Right hindlimb (tissue), 1 donor: ENCODE measurements around the gene OTULINL.

Source experiments
- DNase-seq: peaks from one replicate; pipeline ENCODE4 v3.0.0-alpha.2; 2018

Gene OTULINL

GRCh38 chr5:14577079-14577725 is 4.4 kb upstream of the OTULINL start:
- DNase-seq = no peak

DNA sequence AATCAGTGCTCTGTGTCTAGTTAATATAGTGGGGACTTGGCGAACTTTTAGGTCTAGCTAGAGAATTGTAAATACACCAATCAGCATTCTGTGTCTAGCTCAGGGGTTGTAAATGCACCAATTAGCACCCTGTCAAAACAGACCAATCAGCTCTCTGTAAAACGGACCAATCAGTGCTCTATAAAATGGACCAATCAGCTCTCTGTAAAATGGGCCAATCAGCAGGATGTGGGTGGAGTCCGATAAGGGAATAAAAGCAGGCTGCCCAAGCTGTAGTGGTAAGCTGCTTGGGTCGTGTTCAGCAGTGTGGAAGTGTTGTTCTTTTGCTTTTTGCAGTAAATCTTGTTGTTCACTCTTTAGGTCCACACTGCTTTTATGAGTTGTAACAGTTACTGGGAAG is 3.6 kb upstream of the OTULINL start:
- no peak for DNase-seq

- no peak for DNase-seq
Observed at GRCh38 chr5:14579246-14579645, 2.3 kb upstream of the OTULINL start.

GRCh38 chr5:14579731-14580397 is 1.7 kb upstream of the OTULINL start:
- DNase-seq = no peak

- no peak for DNase-seq
Observed at GRCh38 chr5:14580398-14581034, 1.1 kb upstream of the OTULINL start.

DNA sequence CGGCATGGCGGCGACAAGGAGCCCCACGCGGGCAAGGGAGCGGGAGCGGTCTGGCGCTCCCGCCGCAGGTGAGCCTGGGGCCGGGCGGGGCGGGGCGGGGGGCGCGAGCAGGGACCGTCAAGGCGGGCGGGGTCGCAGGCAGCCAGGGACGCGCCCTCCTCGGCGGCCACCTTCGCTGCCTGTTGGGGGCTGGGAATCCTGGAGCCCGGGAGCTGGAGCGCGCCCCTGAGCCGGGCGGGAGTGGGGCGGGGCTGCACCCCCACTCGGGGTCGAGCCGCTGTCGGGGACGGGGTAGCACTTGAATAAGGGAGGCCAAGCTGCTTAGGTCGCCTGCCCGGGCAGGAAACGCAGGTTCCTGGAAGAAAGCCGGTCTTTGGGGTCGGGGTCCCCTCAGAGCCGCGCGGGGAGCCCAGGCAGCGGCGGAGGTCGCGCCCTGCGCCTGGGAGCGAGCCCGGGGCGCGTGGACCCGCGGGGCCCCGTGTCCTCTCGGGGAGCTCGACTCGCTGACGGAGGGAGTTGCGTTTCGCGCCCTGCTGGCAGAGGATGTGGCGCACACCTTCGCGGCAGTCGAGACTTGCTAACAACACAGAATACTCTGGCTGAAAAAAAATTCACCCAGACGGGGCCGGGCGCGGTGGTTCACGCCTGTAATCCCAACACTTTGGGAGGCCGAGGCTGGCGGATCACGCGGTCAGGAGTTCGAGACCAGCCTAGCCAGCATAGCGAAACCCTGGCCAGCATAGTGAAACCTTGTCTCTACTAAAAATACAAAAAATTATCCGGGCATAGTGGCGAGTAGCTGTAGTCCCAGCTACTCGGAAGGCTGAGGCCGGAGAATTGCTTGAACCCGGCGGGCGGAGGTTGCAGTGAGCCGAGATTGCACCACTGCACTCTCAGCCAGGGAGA is 552 bp downstream of the OTULINL start:
- DNase-seq = no peak

DNA sequence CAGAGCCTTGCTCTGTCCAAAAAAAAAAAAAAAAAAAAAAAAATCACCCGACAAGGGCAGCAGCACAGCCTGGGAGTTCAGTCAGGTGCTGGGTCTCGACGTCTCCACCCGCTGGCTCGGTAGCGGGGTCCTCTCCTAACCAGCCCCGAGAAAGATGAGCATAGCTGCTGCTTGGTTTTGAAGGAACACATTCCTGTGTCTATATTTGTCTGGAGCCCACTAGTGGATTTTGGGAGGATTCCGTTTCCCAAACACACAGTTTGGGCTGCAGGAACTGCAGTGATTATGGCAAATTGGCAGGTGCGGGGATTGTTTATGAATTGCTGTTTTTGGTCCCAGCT is 1.2 kb downstream of the OTULINL start:
- DNase-seq = no peak

GRCh38 chr5:14584848-14585247 is 3.3 kb downstream of the OTULINL start:
- no peak for DNase-seq

DNA sequence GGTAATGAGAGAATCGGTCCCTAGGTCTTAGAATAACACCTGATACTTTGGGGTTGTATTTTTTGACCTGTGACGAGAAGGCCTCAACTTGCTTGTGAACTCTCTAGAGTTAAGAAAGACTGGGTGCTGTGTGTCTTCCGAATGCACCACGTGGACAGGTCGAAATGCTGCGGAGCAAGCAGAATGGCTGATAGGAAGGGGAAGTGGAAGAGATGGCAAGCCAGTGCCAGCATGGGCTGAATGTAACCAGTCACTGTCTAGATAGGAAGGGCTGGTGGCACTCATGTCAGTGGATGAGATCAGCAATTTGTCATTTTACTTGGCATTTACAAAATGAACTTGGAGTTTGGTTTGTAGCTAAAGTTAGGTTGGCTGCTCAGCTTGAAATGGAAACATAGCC is 5.6 kb downstream of the OTULINL start:
- no peak for DNase-seq

DNA sequence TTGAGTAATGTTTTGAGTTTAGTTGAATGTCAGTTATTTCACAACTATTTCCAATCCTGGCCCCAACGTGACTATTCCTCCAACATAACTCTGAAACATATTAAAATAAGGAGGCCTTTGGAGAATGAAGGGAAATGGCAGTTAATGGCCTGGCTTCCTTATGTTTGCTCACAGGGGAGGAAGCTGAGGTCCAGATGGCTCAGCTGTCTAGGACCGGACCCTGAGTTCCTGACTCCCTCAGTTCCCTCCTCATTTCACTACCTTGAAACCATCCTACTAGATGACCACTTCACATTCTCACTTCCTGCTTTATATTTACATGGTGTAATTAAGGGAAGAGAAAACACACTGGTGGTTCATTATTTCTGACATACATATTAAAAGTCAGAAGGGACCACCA is 6.6 kb downstream of the OTULINL start:
- no peak for DNase-seq

GRCh38 chr5:14588758-14589543 is 7.4 kb downstream of the OTULINL start:
- no peak for DNase-seq

DNA sequence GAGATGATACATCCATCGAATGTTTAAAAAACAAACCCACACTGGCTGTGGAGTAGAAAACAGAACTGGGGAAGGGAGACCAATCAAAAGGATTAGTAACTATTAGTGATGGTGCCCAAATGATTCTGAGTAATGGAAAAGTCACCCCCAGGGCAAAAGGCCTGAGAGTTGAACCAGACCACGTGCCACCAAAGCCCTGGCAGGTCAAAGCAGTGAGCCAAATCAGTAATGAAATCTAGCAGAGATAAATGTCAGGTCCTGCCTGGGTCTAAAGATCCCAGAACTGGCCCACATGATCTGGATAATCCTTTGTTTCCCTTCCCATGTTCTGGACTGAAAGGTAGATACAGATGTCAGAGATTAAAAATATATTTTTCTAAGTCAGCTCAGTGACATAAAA is 9.4 kb downstream of the OTULINL start:
- no peak for DNase-seq

- DNase-seq = no peak
Observed at GRCh38 chr5:14591548-14591947, 10.0 kb downstream of the OTULINL start.

DNA sequence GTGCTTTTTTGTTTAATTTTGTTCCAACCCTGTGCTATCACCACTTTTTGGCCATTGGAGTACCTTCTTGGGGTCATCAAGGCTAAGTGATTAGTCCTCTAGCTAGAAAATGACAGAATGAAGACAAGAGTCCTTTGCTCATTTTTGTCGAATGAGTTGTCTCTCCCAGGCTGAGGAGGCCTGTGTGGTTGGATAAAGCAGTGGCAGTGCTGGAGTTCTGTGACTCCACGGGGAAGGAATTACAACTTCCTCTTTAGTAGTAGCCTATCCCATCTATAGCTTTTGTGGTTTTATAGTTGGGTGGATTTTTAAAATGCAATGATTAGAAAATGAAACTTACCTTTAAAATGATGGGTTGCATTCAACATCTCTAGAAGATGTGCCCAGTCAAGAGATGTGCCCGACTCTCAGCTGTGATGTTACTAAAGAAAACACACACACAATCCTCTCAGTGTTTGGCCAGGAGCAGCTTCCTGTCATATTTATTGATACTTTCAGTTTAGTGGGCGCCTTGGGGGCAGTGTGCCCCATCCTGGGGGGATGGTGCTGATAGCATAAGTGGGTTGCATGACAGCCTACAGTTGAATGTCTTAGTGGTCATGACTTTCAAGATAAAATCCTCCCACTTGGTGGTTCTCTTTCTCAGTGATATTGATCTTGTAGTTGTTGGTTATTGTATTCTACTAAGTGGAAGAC is 11.9 kb downstream of the OTULINL start:
- DNase-seq = no peak

- no peak for DNase-seq
Observed at GRCh38 chr5:14594378-14595074, 12.9 kb downstream of the OTULINL start.

DNA sequence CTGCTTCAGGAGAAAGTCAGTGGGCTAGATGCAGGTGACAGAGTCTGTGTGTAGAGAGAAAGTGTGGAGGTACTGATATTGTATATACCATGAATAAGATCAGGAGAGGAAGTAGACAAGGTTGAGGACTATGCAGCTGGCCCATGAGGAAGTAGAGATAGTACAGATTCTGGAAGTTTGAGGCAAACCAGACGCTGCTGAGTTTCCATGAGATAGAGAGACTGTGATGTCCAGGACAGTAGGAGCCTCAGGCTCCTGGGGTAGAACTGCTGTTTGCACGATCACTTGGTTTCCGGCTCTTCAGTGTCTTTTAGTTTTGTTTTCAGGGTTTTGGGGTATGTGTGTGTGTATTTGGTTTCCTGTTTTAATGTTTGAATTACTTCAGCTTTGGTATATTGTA is 13.6 kb downstream of the OTULINL start:
- no peak for DNase-seq

DNA sequence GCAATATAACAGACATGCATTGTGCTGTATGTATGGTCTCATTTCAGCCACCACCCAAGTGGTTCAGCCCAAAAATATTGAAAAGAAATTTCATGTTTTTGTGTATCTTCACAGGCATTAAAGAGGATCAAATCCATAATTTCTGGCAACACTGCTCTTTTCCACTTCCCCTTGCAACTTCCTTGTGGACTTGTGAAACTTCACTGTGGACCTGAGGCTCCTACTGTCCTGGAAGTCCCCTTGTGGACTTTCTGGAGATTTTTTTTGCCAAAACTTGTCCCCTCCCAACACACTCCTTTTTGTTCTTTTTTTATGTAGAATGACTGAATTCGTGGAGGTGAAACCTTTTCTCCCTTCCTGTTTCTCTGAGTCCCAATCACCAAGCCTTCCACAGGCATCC is 14.3 kb downstream of the OTULINL start:
- no peak for DNase-seq

DNA sequence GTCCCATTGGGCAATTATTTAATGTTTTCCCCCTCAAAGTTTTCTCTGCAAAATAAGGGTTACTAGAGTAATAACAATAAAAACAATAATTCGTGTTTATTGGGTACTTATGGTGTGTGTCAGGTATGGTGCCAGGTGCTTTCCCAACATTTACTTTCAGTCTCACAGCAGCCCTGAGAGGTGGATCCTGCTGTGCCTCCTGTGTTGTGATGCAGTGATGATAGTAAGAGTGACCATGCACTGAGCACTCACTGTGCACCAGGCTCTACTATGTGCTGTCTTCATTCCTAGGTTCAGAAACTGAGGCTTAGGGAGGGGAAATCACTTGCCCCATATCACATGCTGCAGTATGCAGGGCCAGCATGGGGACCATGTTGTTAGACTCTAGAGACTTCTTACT is 15.5 kb downstream of the OTULINL start:
- no peak for DNase-seq

DNA sequence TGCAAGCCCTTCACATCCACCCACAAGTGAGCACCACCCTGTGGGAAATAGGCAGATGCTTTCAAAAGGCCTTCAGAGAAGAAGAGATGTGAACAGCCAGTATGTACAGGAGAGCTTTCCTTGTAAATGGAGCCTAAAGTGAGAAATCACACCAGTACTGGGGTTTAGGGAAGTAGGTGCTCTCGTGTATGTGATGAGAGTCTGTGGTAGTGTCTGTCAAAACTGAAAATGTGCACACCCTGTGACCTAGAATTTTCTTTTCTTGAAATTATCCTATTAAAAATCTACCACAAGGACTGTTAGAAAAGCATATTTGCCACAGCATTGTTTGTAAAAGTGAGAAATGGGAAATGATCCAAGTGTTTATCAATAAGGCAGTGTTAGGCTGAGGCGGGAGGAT is 16.6 kb downstream of the OTULINL start:
- no peak for DNase-seq

- no peak for DNase-seq
Observed at GRCh38 chr5:14599476-14600127, 18.0 kb downstream of the OTULINL start.

GRCh38 chr5:14600846-14601245 is 19.3 kb downstream of the OTULINL start:
- DNase-seq = no peak
